ENCODE measurements around the gene TMEM119. TPM values are rescaled to one million over a fixed set of nuclear protein-coding genes. Genes with fewer than 3 reads are reported as not detected.
A peak's percentile ranks its signal among the peaks of the same experiment; 100 is the strongest.

TMEM119 gene
- total RNA-seq, 1 experiment from 2014 or later, result not detected

DNA sequence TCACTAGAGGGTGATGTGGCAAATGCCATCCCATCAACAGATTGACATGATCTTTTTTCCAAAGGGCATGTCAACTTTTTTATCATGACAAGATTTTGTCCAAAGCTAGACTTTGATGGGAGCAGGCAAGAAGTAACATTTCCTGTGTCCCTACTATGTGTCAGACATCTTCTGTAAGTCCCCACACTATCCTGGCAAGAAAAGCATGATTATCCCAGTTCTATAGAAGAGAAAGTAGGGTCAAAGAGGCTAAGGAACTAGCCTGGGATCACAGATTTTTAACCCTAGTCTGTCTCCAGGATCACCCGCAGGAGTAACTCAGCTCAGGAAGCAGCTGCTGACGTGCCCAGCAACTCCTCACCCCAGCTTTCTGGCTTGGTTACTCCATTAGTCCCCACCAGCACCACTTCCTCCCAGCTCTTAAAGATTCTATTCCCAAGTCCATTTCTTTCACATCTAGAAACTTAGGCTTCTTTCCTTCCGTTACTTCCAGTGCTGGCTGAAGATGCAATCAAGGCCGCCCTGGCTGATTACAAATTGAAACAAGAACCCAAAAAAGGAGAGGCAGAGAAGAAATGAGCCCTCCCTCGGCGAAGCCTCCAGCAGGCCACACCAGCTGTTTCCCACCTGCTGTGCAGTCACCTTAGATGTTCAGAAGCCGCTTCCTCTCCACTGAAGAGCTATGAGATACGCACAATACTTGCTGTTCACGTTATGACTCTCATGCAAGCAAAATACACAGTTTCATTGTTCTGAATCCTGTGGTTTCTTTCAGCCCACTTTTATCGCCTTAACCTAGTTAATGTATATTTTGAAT is 29.3 kb downstream of the TMEM119 start:
- CTCF ChIA-PET, result interaction anchor here (0.6 kb wide), 1 partner anchor 11 kb away, joined by 9 read pairs; no protein-coding TSS in a partner anchor
- intact Hi-C loops (cut with micrococcal nuclease; ENCODE audit: unreplicated experiment), result loop anchor here (10.0 kb wide), 1 partner anchor 266 kb away; no protein-coding TSS in a partner anchor
- H3K4me1 Mint-ChIP-seq (ENCODE audit: low read depth, unreplicated experiment), result peaks cover 12% of the 10 kb centered on the region

DNA sequence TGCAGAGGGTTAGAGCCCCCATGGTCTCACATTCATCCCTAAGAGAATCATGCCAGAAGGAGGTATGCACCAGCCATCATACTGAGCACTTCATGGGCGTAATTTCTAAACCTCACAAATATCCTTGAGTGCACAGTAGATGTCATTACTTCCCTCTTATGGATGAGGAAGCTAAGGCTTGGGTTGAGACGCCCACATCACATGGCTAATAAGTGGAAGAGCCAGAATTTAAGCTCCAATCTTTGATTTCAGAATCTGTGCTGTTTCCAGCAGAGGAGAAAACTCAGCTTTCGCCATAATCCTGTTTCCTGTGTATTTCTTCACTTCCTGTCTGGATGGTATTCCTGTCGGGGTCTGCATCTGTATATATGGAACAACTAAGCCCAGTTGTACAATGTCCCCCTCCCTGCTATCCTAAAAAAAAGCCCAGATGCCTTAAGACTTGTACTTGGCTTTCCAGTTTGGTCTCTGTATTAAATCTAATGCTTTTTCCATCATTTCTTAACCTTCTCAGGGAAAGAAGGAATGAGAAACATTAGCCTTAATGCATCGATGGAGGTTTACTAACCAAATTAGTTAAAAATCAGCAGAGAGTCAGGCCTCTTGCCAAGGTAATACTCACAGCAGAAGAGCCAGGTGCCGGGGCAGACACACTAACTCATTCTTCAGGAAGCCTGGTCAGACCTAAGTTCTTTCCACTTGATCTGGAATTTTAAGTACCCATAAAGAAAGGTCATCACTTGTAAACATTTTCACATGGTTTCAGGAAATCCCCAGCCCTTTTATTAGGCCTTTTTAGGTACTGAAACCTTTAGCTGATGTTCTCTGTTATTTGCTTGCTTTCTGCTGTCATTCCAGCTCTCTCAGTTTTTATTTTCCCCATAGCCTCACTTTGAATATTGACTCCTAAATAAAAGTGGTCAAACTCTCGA is 30.2 kb downstream of the TMEM119 start:
- no peak for DNase-seq
- Mint-ChIP-seq H3K27me3 (ENCODE audit: unreplicated experiment) (no peaks in the 10 kb centered on the region), H3K4me1 (ENCODE audit: low read depth, unreplicated experiment) (peaks cover 12% of the 10 kb centered on the region), H3K9me3 (ENCODE audit: low read depth, unreplicated experiment) (no peaks in the 10 kb centered on the region), H3K27ac (ENCODE audit: unreplicated experiment) (no peak overlapping the region), H3K4me3 (ENCODE audit: low read depth, unreplicated experiment) (no peak overlapping the region), H3K36me3 (ENCODE audit: insufficient read depth, unreplicated experiment) (peaks cover 62% of the 10 kb centered on the region)
- intact Hi-C loops (cut with micrococcal nuclease; ENCODE audit: unreplicated experiment), result loop anchor here (10.0 kb wide), 1 partner anchor 267 kb away; no protein-coding TSS in a partner anchor
- TF ChIP-seq CTCF (IDR thresholded peaks at IDR 0.05; ENCODE audit: unreplicated experiment), result no peak
- CTCF ChIA-PET, result no interaction called here
- no TSS peak for BruUV-seq (replicated peaks)

More for the DNA sequence above, 29.3 kb downstream of the TMEM119 start:
- TF ChIP-seq CTCF (IDR thresholded peaks at IDR 0.05; ENCODE audit: unreplicated experiment), result no peak
- no peak overlapping the region for H3K27ac Mint-ChIP-seq (ENCODE audit: unreplicated experiment)
- H3K9me3 Mint-ChIP-seq (ENCODE audit: low read depth, unreplicated experiment), result no peaks in the 10 kb centered on the region
- no peak overlapping the region for H3K4me3 Mint-ChIP-seq (ENCODE audit: low read depth, unreplicated experiment)
- H3K36me3 Mint-ChIP-seq (ENCODE audit: insufficient read depth, unreplicated experiment), result peaks cover 54% of the 10 kb centered on the region
- no peak for DNase-seq
- H3K27me3 Mint-ChIP-seq (ENCODE audit: unreplicated experiment), result no peaks in the 10 kb centered on the region
- no TSS peak for BruUV-seq (replicated peaks)

DNA sequence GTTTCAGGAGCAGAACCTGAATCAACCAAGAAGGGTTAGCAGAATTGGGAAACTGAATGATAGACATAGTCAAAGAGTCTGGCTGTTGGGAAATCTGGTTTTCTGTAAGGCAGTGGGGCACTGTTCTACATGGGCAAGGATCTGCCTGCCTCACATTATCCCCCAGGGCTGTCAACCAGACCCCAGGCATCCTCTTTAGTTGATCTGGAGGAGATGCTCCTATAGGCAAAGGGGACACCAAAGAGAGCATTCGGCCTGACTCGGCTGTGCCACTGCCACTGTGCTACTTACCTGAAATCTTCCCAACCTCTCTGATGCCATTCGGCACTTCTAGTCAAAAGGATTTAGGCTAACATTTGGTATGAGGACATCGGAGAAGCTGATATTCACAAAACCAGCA is 31.4 kb downstream of the TMEM119 start:
- Mint-ChIP-seq H3K4me3 (ENCODE audit: low read depth, unreplicated experiment) (no peak overlapping the region), H3K27me3 (ENCODE audit: unreplicated experiment) (no peaks in the 10 kb centered on the region), H3K4me1 (ENCODE audit: low read depth, unreplicated experiment) (peaks cover 12% of the 10 kb centered on the region), H3K27ac (ENCODE audit: unreplicated experiment) (no peak overlapping the region), H3K36me3 (ENCODE audit: insufficient read depth, unreplicated experiment) (peaks cover 70% of the 10 kb centered on the region), H3K9me3 (ENCODE audit: low read depth, unreplicated experiment) (no peaks in the 10 kb centered on the region)
- no peak for DNase-seq
- CTCF ChIA-PET, result interaction anchor here (0.6 to 1.1 kb wide), 3 partner anchors 50 to 588 kb away, joined by 3 to 19 read pairs (median 8); no protein-coding TSS in a partner anchor
- intact Hi-C loops (cut with micrococcal nuclease; ENCODE audit: unreplicated experiment), result loop anchor here (10.0 kb wide), 1 partner anchor 268 kb away; no protein-coding TSS in a partner anchor
- TF ChIP-seq CTCF (IDR thresholded peaks at IDR 0.05; ENCODE audit: unreplicated experiment), result no peak
- BruUV-seq (replicated peaks), result no TSS peak

DNA sequence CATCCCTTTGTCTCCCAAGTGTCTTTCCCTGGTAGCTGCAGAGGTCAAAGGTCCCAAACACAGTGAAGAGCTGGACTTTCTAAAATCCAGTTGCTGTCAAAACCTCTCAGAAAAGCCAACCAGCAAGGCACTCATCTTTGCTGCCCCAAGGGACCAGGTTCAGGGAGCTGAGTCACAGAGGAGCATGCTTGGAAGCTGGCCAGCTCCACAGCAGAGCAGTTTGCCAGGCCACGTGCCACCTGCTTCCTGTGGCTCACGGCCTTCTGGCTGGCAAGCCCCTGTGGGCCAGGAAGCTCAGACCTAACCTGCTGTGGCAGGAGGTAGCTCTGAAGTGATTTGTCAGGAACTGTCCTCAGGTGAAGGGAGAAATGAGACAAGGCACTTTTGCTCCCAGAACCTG is 31.9 kb downstream of the TMEM119 start:
- no peaks in the 10 kb centered on the region for H3K27me3 Mint-ChIP-seq (ENCODE audit: unreplicated experiment)
- H3K4me3 Mint-ChIP-seq (ENCODE audit: low read depth, unreplicated experiment), result no peak overlapping the region

More for the DNA sequence above, 31.9 kb downstream of the TMEM119 start:
- CTCF ChIA-PET, result interaction anchor here (0.6 to 1.1 kb wide), 3 partner anchors 49 to 588 kb away, joined by 3 to 19 read pairs (median 8); no protein-coding TSS in a partner anchor
- Mint-ChIP-seq H3K9me3 (ENCODE audit: low read depth, unreplicated experiment) (no peaks in the 10 kb centered on the region), H3K36me3 (ENCODE audit: insufficient read depth, unreplicated experiment) (peaks cover 75% of the 10 kb centered on the region), H3K4me1 (ENCODE audit: low read depth, unreplicated experiment) (peaks cover 12% of the 10 kb centered on the region), H3K27ac (ENCODE audit: unreplicated experiment) (no peak overlapping the region)
- intact Hi-C loops (cut with micrococcal nuclease; ENCODE audit: unreplicated experiment), result loop anchor here (10.0 kb wide), 1 partner anchor 269 kb away; no protein-coding TSS in a partner anchor
- peak; percentile 89 for DNase-seq
- no TSS peak for BruUV-seq (replicated peaks)
- TF ChIP-seq CTCF (IDR thresholded peaks at IDR 0.05; ENCODE audit: unreplicated experiment), result no peak

Measured in Calu3 (cell line).